Measurements from ENCODE around the gene DAPK2.
A peak's percentile ranks its signal among the peaks of the same experiment; 100 is the strongest.
"Not testable (repeated sequence)": the region's sequence is repeated elsewhere in the genome, so short reads cannot be mapped to it uniquely, and the experiment has no call there.

The DAPK2 gene

GRCh38 chr15:64046421-64047153 lies at the start of gene DAPK2:
TSS of gene DAPK2 (minus strand) at chr15:64046485. CDS start at chr15:64040261, 6,224 bp downstream.
- DNase-seq (ENCODE audit: low spot score), result peak; percentile 97

GRCh38 chr15:64095431-64095794 lies 49.1 kb upstream of the DAPK2 start:
- DNase-seq (ENCODE audit: low spot score), result no peak

GRCh38 chr15:64093627-64094417 lies 47.5 kb upstream of the DAPK2 start, which contains the start of gene CIAO2A:
TSS of gene CIAO2A (minus strand) at chr15:64093838. CDS start at chr15:64093768, 70 bp downstream.
- peak; percentile 92 for DNase-seq (ENCODE audit: low spot score)

DNA sequence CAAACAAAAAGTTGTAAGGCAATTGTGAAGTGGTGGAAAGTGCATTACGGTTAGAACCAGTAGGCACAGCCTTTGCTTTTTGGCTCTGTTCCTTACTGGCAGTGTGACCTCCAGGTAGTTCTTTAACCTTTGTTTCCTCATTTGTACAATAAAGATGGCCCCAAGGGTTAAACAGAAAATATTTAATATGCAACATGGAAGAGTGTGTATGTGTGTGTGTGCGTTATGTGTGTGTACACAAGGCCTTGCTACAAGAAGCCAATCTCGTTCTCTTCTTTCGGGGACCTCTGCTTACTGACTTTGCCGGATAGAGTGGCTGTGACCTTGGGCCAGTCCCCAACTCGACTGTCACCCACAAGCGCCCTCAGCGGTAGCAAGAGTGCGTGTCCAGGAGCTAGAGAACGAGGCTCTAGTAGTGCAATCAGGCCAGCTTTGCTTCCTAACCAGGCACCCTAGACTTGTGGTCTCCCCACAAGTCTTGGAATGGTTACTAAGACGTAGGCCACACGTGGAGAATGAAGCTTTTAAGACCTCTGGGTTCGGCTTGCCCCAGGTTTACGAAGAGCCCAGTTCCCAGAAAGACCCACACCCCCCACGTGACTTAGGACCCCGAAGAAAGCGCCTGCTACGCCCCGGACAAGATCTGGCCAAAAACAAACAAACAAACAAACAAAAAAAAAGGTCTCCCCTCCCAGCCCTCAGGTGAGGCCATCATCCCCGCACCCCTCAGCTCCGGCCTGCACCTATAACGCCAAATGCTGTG lies 46.8 kb upstream of the DAPK2 start:
- peak; percentile 54 for DNase-seq (ENCODE audit: low spot score)

DNA sequence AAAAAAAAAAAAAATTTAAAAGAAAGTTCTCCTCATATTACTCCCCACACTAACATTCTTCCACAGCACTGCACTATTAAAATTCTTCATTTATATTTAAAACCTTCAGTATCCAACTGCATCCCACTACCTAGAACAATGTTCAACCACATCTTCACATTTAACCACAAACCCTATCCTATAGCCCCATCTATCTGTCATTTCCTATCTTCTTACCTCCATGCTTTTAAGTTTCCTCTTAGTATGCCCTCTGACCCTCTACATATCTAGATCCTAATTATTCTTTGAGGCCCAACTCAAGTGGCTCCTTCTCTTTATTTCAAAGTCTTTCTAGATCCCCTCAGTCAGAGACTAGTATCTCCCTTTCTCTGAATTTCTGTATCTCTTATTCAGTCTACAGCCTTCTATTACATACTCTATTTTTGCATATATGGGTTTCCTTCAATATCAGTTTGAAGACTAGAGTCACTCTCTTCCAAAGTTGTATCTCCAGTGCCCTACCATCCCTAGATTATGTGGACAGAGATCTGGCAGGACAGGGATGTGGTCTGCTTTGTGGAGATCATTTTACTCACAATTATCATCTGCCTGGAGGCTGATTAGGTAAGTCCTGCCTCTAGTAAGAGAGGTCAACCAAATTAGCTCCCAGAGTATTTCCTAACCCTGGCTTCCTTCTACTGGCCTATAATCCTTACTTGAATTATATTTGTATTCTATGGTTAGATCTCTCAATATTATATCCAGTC lies 46.0 kb upstream of the DAPK2 start:
- no peak for DNase-seq (ENCODE audit: low spot score)

DNA sequence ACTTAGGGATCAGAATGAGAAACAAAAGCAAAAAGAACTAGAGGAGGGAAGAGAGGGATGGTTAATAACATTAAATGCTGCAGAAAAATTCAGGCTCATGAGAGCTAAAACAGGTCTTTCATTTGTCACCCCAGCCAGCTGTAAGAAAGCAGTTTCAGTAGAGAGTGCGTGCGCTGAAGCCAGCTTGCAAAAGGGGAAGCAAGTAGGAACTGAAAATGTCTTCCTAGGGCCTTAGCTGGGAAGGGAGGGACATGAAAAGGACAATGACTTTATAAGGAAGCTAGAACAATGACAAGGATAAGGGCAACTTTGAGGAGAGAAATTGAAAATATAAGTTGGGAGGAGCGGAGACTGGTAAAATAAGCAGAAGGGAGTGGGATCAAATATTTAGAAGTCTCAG lies 44.2 kb upstream of the DAPK2 start:
- no peak for DNase-seq (ENCODE audit: low spot score)

GRCh38 chr15:64089543-64090280 lies 43.4 kb upstream of the DAPK2 start:
- no peak for DNase-seq (ENCODE audit: low spot score)

DNA sequence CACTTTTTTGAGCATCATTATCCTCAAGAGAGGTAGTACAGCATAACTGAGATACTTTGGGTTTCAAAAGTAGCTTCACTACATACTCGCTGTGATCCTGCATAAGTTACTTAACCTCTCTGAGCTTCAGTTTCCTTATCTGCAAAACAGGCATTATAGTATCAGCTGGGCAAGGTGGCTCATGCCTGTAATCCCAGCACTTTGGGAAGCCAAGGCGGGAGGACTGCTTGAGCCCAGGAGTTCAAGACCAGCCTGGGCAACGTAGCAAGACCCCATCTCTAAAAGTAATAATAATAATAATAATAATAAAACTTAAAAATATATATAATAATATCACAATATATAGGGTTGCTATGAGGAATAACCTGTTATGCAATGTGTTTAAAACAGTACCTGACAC lies 36.5 kb upstream of the DAPK2 start:
- no peak for DNase-seq (ENCODE audit: low spot score)

DNA sequence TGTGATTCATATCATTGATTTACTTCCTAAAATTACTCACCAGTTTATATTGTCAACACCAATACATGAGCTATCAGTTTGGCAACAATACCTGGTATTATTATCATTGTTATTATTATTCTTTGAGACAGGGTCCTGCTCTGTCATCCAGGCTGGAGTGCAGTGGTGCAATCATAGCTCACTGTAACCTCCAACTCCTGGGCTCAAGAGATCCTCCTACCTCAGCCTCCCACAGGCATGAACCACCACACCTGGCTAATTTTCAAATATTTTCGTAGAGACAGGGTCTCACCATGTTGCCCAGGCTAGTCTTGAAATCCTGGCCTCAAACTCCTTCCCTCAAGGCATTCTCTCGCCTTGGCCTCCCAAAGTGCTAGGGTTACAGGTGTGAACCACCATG lies 27.2 kb upstream of the DAPK2 start:
- DNase-seq (ENCODE audit: low spot score), result not testable (repeated sequence)

DNA sequence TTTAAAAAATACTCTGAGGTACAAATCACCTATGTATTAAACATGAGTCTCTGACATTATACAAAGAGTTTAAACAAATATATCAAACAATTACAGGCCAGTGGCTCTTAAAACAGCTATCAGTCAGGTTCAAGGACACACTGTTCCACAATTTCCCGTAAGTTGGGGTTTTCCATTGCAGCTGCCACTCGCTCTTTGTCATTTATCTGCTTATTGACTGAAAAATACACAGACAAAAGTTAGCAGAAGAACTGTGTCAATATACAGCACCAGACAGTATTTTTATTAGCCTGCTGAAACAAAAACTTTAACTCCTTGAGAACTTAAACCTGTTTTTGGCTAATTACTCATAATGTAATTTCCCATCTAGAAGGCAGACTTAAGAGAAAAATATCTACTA lies 26.5 kb upstream of the DAPK2 start:
- no peak for DNase-seq (ENCODE audit: low spot score)

- DNase-seq (ENCODE audit: low spot score), result no peak
Observed at GRCh38 chr15:64071931-64072765, 25.9 kb upstream of the DAPK2 start.

- DNase-seq (ENCODE audit: low spot score), result peak; percentile 83
Observed at GRCh38 chr15:64070965-64071851, 24.9 kb upstream of the DAPK2 start.

DNA sequence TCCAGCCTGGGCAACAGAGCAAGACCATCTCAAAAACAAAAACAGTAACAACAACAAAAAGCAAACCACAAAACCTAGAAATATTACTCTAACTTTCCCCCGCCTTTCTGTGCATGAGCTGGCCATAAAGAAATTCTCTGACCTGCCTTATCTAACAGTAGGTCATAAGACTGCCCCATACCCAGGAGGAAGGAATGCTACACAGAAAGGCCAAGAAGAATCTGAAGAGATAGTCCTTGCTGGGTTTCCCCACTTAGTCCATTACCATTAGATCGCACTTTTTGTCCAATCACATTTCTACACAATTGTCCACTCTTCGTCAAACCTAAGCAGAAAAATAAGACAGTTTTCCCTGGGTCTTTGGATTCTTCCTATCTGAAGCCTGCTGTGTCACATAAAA lies 23.8 kb upstream of the DAPK2 start:
- no peak for DNase-seq (ENCODE audit: low spot score)

- DNase-seq (ENCODE audit: low spot score), result no peak
Observed at GRCh38 chr15:64068133-64068532, 21.8 kb upstream of the DAPK2 start.

DNA sequence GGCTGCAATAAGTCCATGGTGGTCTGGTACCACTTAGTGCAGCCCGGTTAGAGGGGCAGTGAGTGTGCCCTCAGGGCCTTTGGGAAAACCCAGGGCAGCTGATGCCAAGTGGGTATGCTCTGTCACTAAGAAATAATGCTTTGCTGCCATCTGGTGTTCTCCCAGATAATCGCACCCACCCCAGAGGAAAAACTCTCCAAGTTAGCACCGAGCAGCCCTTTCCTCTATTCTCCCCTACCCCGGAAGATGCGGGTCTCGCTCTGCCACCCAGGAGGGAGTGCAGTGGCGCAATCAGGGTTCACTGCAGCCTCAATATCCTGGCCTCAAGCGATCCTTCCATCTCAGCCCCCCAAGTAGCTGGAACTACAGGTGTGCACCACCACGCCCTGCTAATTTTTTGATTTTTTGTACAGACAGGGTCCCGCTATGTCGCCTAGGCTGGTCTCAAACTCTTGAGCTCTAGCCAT lies 21.3 kb upstream of the DAPK2 start:
- peak; percentile 84 for DNase-seq (ENCODE audit: low spot score)

DNA sequence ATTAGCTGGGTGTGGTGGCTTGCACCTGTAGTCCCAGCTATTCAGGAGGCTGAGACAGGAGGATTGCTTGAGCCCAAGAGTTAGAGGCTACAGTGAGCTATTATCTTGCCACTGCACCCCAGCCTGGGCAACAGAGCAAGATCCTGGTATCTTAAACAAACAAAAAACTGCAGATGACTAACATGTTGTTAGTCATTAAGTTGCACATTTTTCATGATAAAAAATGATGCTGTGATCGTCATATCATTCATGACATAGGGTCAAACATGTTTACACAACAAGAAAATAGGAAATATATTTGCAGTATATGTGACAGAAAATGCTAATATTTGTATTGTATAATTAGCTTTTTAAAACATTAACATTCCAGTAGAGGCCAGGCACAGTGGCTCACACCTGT lies 20.2 kb upstream of the DAPK2 start:
- no peak for DNase-seq (ENCODE audit: low spot score)

DNA sequence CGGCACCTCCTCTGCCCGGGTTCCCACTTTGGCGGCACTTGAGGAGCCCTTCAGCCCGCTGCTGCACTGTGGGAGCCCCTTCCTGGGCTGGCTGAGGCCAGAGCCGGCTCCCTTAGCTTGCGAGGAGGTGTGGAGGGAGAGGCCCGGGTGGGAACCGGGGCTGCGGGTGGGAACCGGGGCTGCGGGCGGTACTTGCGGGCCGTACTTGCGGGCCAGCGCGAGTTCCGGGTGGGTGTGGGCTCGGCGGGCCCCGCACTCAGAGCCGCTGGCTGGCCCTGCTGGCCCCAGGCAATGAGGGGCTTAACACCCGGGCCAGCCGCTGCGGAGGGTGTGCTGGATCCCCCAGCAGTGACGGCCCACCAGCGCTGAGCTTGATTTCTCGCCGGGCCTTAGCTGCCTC lies 14.4 kb upstream of the DAPK2 start:
- no peak for DNase-seq (ENCODE audit: low spot score)

DNA sequence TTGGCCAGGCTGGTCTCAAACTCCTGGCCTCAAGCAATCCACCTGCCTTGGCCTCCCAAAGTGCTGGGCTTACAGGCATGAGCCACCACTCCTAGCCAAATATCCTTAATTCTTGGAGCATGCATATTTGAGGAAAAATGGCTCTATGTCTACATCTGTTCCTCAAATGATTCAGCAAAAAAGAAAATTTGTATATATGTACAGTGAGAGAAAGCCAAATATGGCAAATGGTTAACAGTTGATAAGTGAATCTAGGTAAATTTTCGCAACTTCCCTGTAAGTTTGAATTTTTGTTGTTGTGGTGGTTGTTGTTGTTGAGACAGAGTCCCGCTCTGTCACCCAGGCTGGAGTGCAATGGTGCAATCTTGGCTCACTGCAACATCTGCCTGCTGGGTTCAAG lies 12.8 kb upstream of the DAPK2 start:
- DNase-seq (ENCODE audit: low spot score), result not testable (repeated sequence)

DNA sequence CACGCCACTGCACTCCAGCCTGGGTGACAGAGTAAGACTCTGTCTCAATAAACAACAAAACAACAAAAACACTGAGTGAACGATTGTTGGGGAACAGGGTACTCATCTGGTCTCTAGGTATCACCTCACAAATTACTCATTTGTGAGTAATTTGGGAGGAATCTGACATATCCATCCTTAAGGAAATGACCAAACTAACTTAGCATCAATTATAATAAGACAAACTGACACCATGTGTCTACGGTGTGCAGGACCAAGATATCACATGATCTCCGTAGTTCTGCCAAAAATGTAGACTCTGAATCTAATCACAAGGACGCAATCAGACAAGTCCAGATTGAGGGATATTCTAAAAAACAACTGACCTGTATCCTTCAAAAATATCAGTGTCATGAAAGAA lies 12.0 kb upstream of the DAPK2 start:
- DNase-seq (ENCODE audit: low spot score), result no peak
